ENCODE measurements around the gene NRG3.

DNA sequence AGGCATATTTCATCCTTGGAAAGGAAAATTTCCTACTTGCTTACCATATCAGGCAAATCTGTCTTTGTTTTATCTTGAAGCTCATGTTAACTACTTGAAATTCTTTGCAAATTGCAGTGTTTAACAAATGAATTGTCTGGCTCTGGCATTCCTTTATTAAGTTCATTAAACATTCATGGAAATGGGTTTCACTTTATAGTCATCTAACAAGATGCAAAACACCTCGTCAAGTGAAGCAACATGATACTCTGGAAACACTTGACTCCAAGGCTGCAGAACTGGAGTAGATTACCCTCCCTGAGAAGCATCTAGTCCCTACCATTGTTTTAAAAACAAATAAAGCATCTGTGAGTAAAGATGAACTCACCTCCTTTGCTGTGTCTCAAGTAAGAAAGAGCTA lies 1086.9 kb downstream of the NRG3 start:
- TF ChIP-seq FOXP2 (optimal IDR thresholded peaks at IDR 0.05; ENCODE audit: control extremely low read depth, extremely low read length, insufficient read depth) (no peak), POLR2AphosphoS5 (IDR thresholded peaks at IDR 0.05; ENCODE audit: borderline replicate concordance, low read depth, low read length) (no peak), EZH2 (IDR thresholded peaks at IDR 0.05) (no peak)

Data from SK-N-MC (cell line).